ENCODE data around the gene KCNJ6.
"Not testable (repeated sequence)": the region's sequence is repeated elsewhere in the genome, so short reads cannot be mapped to it uniquely, and the experiment has no call there.

KCNJ6 gene

DNA sequence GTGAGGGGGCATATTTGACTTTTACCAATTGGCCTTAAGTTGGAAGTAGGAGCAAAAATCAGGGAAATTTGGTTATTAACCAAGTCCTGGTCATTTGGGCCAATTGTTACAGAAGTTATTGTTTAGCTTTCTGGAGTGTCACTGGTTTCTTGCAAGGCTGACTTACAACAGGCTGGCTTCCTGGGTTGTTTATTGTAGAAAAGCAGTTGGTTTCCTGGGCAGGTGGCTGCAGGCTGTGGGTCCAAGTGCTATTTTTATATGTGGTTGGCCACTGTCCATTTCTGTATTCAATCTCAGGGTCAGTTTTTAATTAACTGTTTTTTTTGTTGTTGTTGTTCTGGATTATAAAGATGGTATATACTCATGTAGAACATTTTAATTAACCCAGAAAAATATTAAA lies 174.1 kb downstream of the KCNJ6 start:
- Histone ChIP-seq H3K27ac (ENCODE audit: low read depth, low read length) (no peak overlapping the region), H3K79me2 (ENCODE audit: control insufficient read depth, insufficient read depth, low read length, unreplicated experiment) (no peaks in the 10 kb centered on the region), H3K27me3 (ENCODE audit: insufficient read depth, low read length) (peaks cover 48% of the 10 kb centered on the region), H3K4me3 (ENCODE audit: low read depth, low read length) (no peak overlapping the region), H2AFZ (ENCODE audit: low read length, unreplicated experiment) (no peak overlapping the region), H3K36me3 (ENCODE audit: insufficient read depth, low read length) (no peaks in the 10 kb centered on the region), H3K4me1 (ENCODE audit: control insufficient read depth, insufficient read depth, low read length, unreplicated experiment) (peaks cover 6% of the 10 kb centered on the region)

GRCh38 chr21:37737996-37738395 lies 178.3 kb downstream of the KCNJ6 start:
- no peak overlapping the region for H3K27ac ChIP-seq (ENCODE audit: low read depth, low read length)

GRCh38 chr21:37737507-37737906 lies 178.8 kb downstream of the KCNJ6 start:
- H3K79me2 ChIP-seq (ENCODE audit: control insufficient read depth, insufficient read depth, low read length, unreplicated experiment), result no peaks in the 10 kb centered on the region
- H3K4me1 ChIP-seq (ENCODE audit: control insufficient read depth, insufficient read depth, low read length, unreplicated experiment), result peaks cover 2% of the 10 kb centered on the region
- H3K27ac ChIP-seq (ENCODE audit: low read depth, low read length), result no peak overlapping the region
- peaks cover 88% of the 10 kb centered on the region for H3K27me3 ChIP-seq (ENCODE audit: insufficient read depth, low read length)
- no peak overlapping the region for H2AFZ ChIP-seq (ENCODE audit: low read length, unreplicated experiment)
- no peaks in the 10 kb centered on the region for H3K36me3 ChIP-seq (ENCODE audit: insufficient read depth, low read length)
- no peak overlapping the region for H3K4me3 ChIP-seq (ENCODE audit: low read depth, low read length)

More at GRCh38 chr21:37737996-37738395, 178.3 kb downstream of the KCNJ6 start:
- Histone ChIP-seq H3K4me3 (ENCODE audit: low read depth, low read length) (no peak overlapping the region), H2AFZ (ENCODE audit: low read length, unreplicated experiment) (no peak overlapping the region), H3K79me2 (ENCODE audit: control insufficient read depth, insufficient read depth, low read length, unreplicated experiment) (no peaks in the 10 kb centered on the region), H3K27me3 (ENCODE audit: insufficient read depth, low read length) (peaks cover 84% of the 10 kb centered on the region), H3K4me1 (ENCODE audit: control insufficient read depth, insufficient read depth, low read length, unreplicated experiment) (peaks cover 6% of the 10 kb centered on the region), H3K36me3 (ENCODE audit: insufficient read depth, low read length) (no peaks in the 10 kb centered on the region)

DNA sequence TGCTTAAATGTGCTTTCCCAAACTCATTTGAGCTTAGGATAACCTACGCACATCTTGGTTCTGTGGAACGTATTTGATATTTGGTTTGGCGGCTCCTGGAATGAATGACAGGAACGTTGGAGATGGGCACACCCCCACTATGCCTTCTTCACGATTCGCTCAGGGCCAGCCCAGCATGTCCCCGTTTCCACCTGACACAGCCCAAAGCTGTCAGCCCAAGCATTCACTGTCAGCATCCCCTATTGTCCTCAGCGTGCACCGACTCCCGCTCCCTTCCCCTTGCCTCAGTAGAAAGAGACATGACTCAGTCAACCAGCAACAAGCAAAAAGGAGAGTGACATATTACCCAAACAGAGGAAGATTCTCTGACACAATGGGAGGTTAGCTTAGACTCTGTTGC lies 181.4 kb downstream of the KCNJ6 start:
- peaks cover 98% of the 10 kb centered on the region for H3K27me3 ChIP-seq (ENCODE audit: insufficient read depth, low read length)
- no peaks in the 10 kb centered on the region for H3K36me3 ChIP-seq (ENCODE audit: insufficient read depth, low read length)
- no peaks in the 10 kb centered on the region for H3K4me1 ChIP-seq (ENCODE audit: control insufficient read depth, insufficient read depth, low read length, unreplicated experiment)
- H3K79me2 ChIP-seq (ENCODE audit: control insufficient read depth, insufficient read depth, low read length, unreplicated experiment), result no peaks in the 10 kb centered on the region
- no peak overlapping the region for H3K27ac ChIP-seq (ENCODE audit: low read depth, low read length)
- no peak overlapping the region for H2AFZ ChIP-seq (ENCODE audit: low read length, unreplicated experiment)
- H3K4me3 ChIP-seq (ENCODE audit: low read depth, low read length), result no peak overlapping the region

- no peaks in the 10 kb centered on the region for H3K4me1 ChIP-seq (ENCODE audit: control insufficient read depth, insufficient read depth, low read length, unreplicated experiment)
- H2AFZ ChIP-seq (ENCODE audit: low read length, unreplicated experiment), result no peak overlapping the region
- H3K27me3 ChIP-seq (ENCODE audit: insufficient read depth, low read length), result peaks cover 91% of the 10 kb centered on the region
- no peaks in the 10 kb centered on the region for H3K79me2 ChIP-seq (ENCODE audit: control insufficient read depth, insufficient read depth, low read length, unreplicated experiment)
- no peak overlapping the region for H3K27ac ChIP-seq (ENCODE audit: low read depth, low read length)
- no peaks in the 10 kb centered on the region for H3K36me3 ChIP-seq (ENCODE audit: insufficient read depth, low read length)
- H3K4me3 ChIP-seq (ENCODE audit: low read depth, low read length), result no peak overlapping the region
Observed at GRCh38 chr21:37732927-37733326, 183.3 kb downstream of the KCNJ6 start.

- Histone ChIP-seq H3K27ac (ENCODE audit: low read depth, low read length) (no peak overlapping the region), H3K79me2 (ENCODE audit: control insufficient read depth, insufficient read depth, low read length, unreplicated experiment) (no peaks in the 10 kb centered on the region), H3K36me3 (ENCODE audit: insufficient read depth, low read length) (no peaks in the 10 kb centered on the region), H2AFZ (ENCODE audit: low read length, unreplicated experiment) (no peak overlapping the region), H3K27me3 (ENCODE audit: insufficient read depth, low read length) (peaks cover 50% of the 10 kb centered on the region), H3K4me1 (ENCODE audit: control insufficient read depth, insufficient read depth, low read length, unreplicated experiment) (no peaks in the 10 kb centered on the region), H3K4me3 (ENCODE audit: low read depth, low read length) (no peak overlapping the region)
Observed at GRCh38 chr21:37724201-37724600, 192.1 kb downstream of the KCNJ6 start.

- Histone ChIP-seq H3K36me3 (ENCODE audit: insufficient read depth, low read length) (no peaks in the 10 kb centered on the region), H3K27me3 (ENCODE audit: insufficient read depth, low read length) (peaks cover 39% of the 10 kb centered on the region), H3K4me3 (ENCODE audit: low read depth, low read length) (no peak overlapping the region), H3K27ac (ENCODE audit: low read depth, low read length) (no peak overlapping the region), H3K4me1 (ENCODE audit: control insufficient read depth, insufficient read depth, low read length, unreplicated experiment) (no peaks in the 10 kb centered on the region), H2AFZ (ENCODE audit: low read length, unreplicated experiment) (no peak overlapping the region), H3K79me2 (ENCODE audit: control insufficient read depth, insufficient read depth, low read length, unreplicated experiment) (no peaks in the 10 kb centered on the region)
Observed at GRCh38 chr21:37717534-37717933, 198.7 kb downstream of the KCNJ6 start.

GRCh38 chr21:37712569-37712934 lies 203.7 kb downstream of the KCNJ6 start:
- not testable (repeated sequence) for H3K79me2 ChIP-seq (ENCODE audit: control insufficient read depth, insufficient read depth, low read length, unreplicated experiment); H3K4me1 ChIP-seq (ENCODE audit: control insufficient read depth, insufficient read depth, low read length, unreplicated experiment); H3K27ac ChIP-seq (ENCODE audit: low read depth, low read length); H3K36me3 ChIP-seq (ENCODE audit: insufficient read depth, low read length); H2AFZ ChIP-seq (ENCODE audit: low read length, unreplicated experiment); H3K4me3 ChIP-seq (ENCODE audit: low read depth, low read length)
- peaks cover 12% of the 10 kb centered on the region; the same call in 1 of the 2 replicates for H3K27me3 ChIP-seq (ENCODE audit: insufficient read depth, low read length)

- H3K27ac ChIP-seq (ENCODE audit: low read depth, low read length), result no peak overlapping the region
- peaks cover 9% of the 10 kb centered on the region; the same call in 1 of the 2 replicates for H3K27me3 ChIP-seq (ENCODE audit: insufficient read depth, low read length)
- H3K4me1 ChIP-seq (ENCODE audit: control insufficient read depth, insufficient read depth, low read length, unreplicated experiment), result no peaks in the 10 kb centered on the region
- H3K79me2 ChIP-seq (ENCODE audit: control insufficient read depth, insufficient read depth, low read length, unreplicated experiment), result no peaks in the 10 kb centered on the region
- H2AFZ ChIP-seq (ENCODE audit: low read length, unreplicated experiment), result peak overlapping the region; percentile 77
- H3K4me3 ChIP-seq (ENCODE audit: low read depth, low read length), result no peak overlapping the region
- H3K36me3 ChIP-seq (ENCODE audit: insufficient read depth, low read length), result no peaks in the 10 kb centered on the region
Observed at GRCh38 chr21:37711836-37712568, 204.3 kb downstream of the KCNJ6 start.

DNA sequence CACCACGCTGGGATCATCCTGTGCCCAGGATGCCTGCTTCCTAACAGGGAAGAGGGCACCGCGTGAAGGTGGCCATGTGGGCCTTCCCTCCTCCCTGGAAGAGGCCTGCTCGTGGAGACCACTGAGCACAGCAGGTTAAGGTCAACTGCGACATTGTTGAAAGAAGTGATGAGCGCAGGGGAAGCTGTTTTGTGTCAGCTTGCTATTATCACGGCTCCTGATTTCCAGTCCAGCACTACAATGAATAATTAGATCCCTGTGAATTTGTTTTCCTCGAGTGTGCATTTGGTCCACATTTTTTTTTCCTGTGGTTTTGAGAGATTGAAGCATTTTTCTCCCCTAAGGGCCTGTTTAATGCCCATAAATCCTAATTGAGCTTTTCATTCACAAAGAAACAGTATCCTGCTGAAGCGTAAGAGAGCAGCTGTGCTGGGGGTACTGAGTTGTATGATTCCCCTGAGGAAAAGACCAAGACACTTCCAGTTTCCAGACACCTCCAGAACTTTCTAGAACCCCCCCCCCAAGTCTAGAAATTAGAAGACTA lies 204.9 kb downstream of the KCNJ6 start:
- Histone ChIP-seq H3K27me3 (ENCODE audit: insufficient read depth, low read length) (peaks cover 9% of the 10 kb centered on the region; the same call in 1 of the 2 replicates), H2AFZ (ENCODE audit: low read length, unreplicated experiment) (no peak overlapping the region), H3K4me1 (ENCODE audit: control insufficient read depth, insufficient read depth, low read length, unreplicated experiment) (no peaks in the 10 kb centered on the region), H3K27ac (ENCODE audit: low read depth, low read length) (no peak overlapping the region), H3K36me3 (ENCODE audit: insufficient read depth, low read length) (no peaks in the 10 kb centered on the region), H3K79me2 (ENCODE audit: control insufficient read depth, insufficient read depth, low read length, unreplicated experiment) (no peaks in the 10 kb centered on the region), H3K4me3 (ENCODE audit: low read depth, low read length) (no peak overlapping the region)

Data from ACC112 (cell line).